Activated CD4-positive, alpha-beta T cell treated with anti-CD3 and anti-CD28 coated beads for 36 hours (primary cell): ENCODE data around the gene TNFAIP6. TPM values are rescaled to one million over a fixed set of nuclear protein-coding genes. Genes with fewer than 3 reads are reported as not detected.

Source experiments
- ATAC-seq: fragments of 200-7000 bp; cut with Tn5 transposase; one replicate; pipeline ENCODE4 v1.10.0; 2021; ENCODE audit warnings: mild to moderate bottlenecking, moderate library complexity
- CTCF ChIA-PET: fragments of 350-600 bp; sonication (Branson Sonifier 250); formaldehyde crosslinking; loops from one replicate; lab custom pipeline; 2021; ENCODE audit warnings: antibody characterized with exemption; lab: Charles Lee
- POLR2A ChIA-PET: fragments of 350-600 bp; sonication (Branson Sonifier 250); formaldehyde crosslinking; loops from one replicate; lab custom pipeline; 2021; ENCODE audit warnings: antibody characterized with exemption, inconsistent platforms; lab: Charles Lee
- DNase-seq: peaks from one replicate; pipeline ENCODE4 v3.0.0-alpha.2; 2020
- H3K27ac Mint-ChIP-seq: one replicate; pipeline ENCODE4 v1.8.0; 2021; ENCODE audit warnings: mixed read lengths
- H3K27me3 Mint-ChIP-seq: one replicate; pipeline ENCODE4 v1.8.0; 2021; ENCODE audit warnings: mixed read lengths
- H3K36me3 Mint-ChIP-seq: one replicate; pipeline ENCODE4 v1.8.0; 2021; ENCODE audit warnings: low read depth, mixed read lengths
- H3K4me1 Mint-ChIP-seq: one replicate; pipeline ENCODE4 v1.8.0; 2021; ENCODE audit warnings: mixed read lengths
- H3K4me3 Mint-ChIP-seq: one replicate; pipeline ENCODE4 v1.8.0; 2021; ENCODE audit warnings: mild to moderate bottlenecking, moderate library complexity, mixed read lengths
- H3K9me3 Mint-ChIP-seq: one replicate; pipeline ENCODE4 v1.8.0; 2021; ENCODE audit warnings: low read depth, mixed read lengths
- intact Hi-C, 2 experiments: fragments of 100-400 bp; cut with DNase I in 1 of 2; cut with micrococcal nuclease in 1 of 2; formaldehyde crosslinking; loops; one replicate each; pipeline versions ENCODE4 v1.14.2 to v1.15.1; 2022 to 2024; cut with DNase I, micrococcal nuclease
- total RNA-seq, 2 experiments: library from RNA; stranded (reverse); gene quantifications; one replicate each; pipeline ENCODE4 v1.2.3, GENCODE V29; 2021

Gene TNFAIP6
- total RNA-seq, 2 experiments from 2014 or later: not detected

DNA sequence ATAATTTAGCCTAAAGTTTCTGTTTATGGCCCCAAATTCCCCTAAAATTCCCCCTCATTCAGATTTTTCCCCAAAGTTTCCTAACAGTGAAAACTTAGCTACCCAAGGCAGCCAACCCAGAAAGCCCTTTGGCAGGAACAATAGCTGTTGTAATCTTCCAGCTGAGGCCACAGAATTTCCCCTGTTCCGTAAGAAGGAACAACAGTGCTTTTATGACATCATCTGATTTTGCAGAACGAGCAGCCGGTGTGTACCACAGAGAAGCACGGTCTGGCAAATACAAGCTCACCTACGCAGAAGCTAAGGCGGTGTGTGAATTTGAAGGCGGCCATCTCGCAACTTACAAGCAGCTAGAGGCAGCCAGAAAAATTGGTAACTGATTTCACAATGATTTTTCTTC, 6.3 kb downstream of the TNFAIP6 start:
- intact Hi-C loops: no loop called here
- Mint-ChIP-seq H3K27ac (no peak overlapping the region), H3K4me1 (no peaks in the 10 kb centered on the region), H3K4me3 (no peak overlapping the region), H3K9me3 (no peaks in the 10 kb centered on the region), H3K36me3 (no peaks in the 10 kb centered on the region), H3K27me3 (peaks cover 2% of the 10 kb centered on the region)
- POLR2A ChIA-PET: no interaction called here
- ATAC-seq (no peak), DNase-seq (no peak)
- CTCF ChIA-PET: interaction anchor here (1.1 kb wide), 1 partner anchor 29 kb away, joined by 3 read pairs; no protein-coding TSS in a partner anchor

DNA sequence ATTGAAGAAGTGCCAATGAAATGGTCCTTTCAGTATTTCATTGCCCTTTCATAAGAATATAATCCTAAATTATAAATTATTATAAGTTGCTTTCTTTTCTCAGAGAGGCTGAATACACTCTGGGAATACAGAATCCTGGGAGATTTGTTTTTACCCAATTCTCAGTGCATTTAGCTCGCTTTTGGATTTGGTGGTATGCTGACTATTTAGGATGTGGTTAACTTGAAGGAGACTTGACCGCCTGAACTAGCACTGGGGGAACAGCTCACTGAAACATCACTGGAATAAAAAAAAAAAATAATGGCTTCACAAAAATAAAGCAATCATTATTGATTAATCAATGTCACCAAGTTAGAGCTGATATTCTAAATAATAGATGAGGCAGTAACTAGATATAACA, 10.2 kb downstream of the TNFAIP6 start:
- no peaks in the 10 kb centered on the region for H3K4me1 Mint-ChIP-seq
- no peak overlapping the region for H3K27ac Mint-ChIP-seq
- ChIA-PET POLR2A (no interaction called here), CTCF (no interaction called here)
- DNase-seq: no peak
- H3K4me3 Mint-ChIP-seq: no peak overlapping the region
- peaks cover 2% of the 10 kb centered on the region for H3K27me3 Mint-ChIP-seq
- H3K9me3 Mint-ChIP-seq: no peaks in the 10 kb centered on the region
- no peak for ATAC-seq
- H3K36me3 Mint-ChIP-seq: no peaks in the 10 kb centered on the region
- intact Hi-C loops: no loop called here

- no peak overlapping the region for H3K4me3 Mint-ChIP-seq
- DNase-seq (no peak), ATAC-seq (peak; percentile 79)
- ChIA-PET CTCF (interaction anchor here (0.9 kb wide), 1 partner anchor 59 kb away, joined by 3 read pairs; no protein-coding TSS in a partner anchor), POLR2A (no interaction called here)
- intact Hi-C loops: no loop called here
- H3K27ac Mint-ChIP-seq: no peak overlapping the region
- H3K27me3 Mint-ChIP-seq: no peaks in the 10 kb centered on the region
- no peaks in the 10 kb centered on the region for H3K36me3 Mint-ChIP-seq
- peaks cover 8% of the 10 kb centered on the region for H3K4me1 Mint-ChIP-seq
- H3K9me3 Mint-ChIP-seq: no peaks in the 10 kb centered on the region
Observed at GRCh38 chr2:151374436-151374835, 17.0 kb downstream of the TNFAIP6 start.

GRCh38 chr2:151379169-151379568, 21.8 kb downstream of the TNFAIP6 start:
- Mint-ChIP-seq H3K36me3 (no peaks in the 10 kb centered on the region), H3K4me3 (no peak overlapping the region), H3K4me1 (peaks cover 7% of the 10 kb centered on the region), H3K27me3 (no peaks in the 10 kb centered on the region), H3K27ac (no peak overlapping the region), H3K9me3 (no peaks in the 10 kb centered on the region)
- ATAC-seq (no peak), DNase-seq (no peak)
- POLR2A ChIA-PET: no interaction called here
- CTCF ChIA-PET: no interaction called here
- intact Hi-C loops: no loop called here

DNA sequence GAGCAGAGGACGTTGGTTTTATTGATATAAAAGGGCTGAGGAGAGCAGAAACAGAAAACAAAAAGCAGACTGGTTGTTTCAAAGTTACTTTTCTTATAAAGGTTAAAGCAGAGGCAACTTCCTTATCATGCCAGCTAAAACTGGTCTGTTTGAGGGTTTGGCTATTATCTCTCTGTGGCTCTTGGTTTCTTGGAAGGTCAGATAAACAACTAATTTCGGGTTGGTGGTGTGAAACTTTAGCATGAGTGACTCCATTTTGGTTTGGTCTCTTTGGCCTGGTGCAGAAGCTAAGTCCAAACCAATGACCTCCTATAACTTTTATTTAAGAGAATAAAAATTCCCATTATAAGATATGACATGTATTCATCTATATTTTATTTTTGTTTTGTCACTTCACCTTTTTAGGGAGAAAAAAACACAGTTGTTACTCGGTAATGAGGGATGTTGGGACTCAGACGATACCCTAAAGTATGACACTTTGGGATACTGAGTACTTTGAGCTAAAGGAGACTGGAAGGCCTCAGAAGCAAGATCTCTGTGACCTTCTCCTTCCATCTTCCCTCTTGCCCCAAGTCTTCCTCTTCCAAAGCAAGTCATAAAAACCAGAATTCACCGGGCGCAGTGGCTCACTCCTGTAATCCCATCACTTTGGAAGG, 23.3 kb downstream of the TNFAIP6 start:
- DNase-seq (no peak), ATAC-seq (no peak)
- Mint-ChIP-seq H3K27me3 (no peaks in the 10 kb centered on the region), H3K27ac (no peak overlapping the region), H3K36me3 (no peaks in the 10 kb centered on the region), H3K4me1 (peaks cover 3% of the 10 kb centered on the region), H3K9me3 (no peaks in the 10 kb centered on the region), H3K4me3 (no peak overlapping the region)
- CTCF ChIA-PET: no interaction called here
- intact Hi-C loops: no loop called here
- POLR2A ChIA-PET: no interaction called here

DNA sequence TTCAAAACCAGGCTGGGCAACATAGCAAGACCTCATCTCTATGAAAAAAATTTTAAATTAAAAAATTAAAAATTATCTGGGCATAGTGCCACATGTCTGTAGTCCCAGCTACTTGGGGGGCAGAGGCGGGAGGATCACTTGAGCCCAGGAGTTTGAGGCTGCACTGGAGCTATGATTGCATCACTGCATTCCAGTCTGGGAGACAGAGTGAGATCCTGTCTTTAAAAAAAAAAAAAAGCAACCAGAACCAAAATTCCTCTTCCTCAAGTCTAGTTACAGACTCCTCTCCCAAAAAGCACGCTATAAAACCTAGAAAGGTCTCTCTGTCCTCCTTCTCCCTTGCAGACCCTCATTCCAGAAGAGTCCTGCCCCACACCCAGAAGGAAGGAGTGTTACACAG, 23.9 kb downstream of the TNFAIP6 start:
- Mint-ChIP-seq H3K27me3 (no peaks in the 10 kb centered on the region), H3K4me3 (no peak overlapping the region), H3K4me1 (peaks cover 3% of the 10 kb centered on the region), H3K36me3 (no peaks in the 10 kb centered on the region), H3K27ac (no peak overlapping the region), H3K9me3 (no peaks in the 10 kb centered on the region)
- ChIA-PET CTCF (interaction anchor here (0.6 kb wide), 1 partner anchor 112 kb away, joined by 3 read pairs; no protein-coding TSS in a partner anchor), POLR2A (no interaction called here)
- ATAC-seq (no peak), DNase-seq (no peak)
- intact Hi-C loops: no loop called here

DNA sequence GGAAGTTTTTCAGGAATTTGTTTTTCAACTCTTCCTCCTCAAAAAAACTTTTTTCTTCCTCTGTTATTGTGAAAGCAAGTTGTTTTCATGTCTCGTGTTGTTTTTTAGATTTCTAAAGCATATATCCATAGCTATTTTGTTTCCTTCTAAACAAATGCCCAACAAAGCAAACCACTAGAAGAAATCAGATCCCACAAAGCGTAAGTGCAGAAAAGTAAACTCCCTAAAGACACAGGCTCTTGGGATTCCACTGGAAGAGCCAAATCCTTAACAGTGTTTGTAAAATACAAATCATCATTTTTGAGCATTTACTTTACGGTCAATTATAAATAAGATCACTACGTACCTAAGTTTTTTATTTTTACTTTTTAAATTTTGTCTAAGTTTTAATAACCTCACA, 30.6 kb downstream of the TNFAIP6 start:
- Mint-ChIP-seq H3K4me3 (no peak overlapping the region), H3K36me3 (no peaks in the 10 kb centered on the region), H3K27me3 (no peaks in the 10 kb centered on the region), H3K27ac (no peak overlapping the region), H3K9me3 (no peaks in the 10 kb centered on the region), H3K4me1 (no peaks in the 10 kb centered on the region)
- POLR2A ChIA-PET: no interaction called here
- ATAC-seq: no peak
- intact Hi-C loops: loop anchor here in 1 of 2 experiments (1.0 kb wide), 1 partner anchor 16 kb away; no protein-coding TSS in a partner anchor
- no peak for DNase-seq
- CTCF ChIA-PET: interaction anchor here (0.7 kb wide), 1 partner anchor 96 kb away, joined by 3 read pairs; no protein-coding TSS in a partner anchor

- Mint-ChIP-seq H3K27ac (no peak overlapping the region), H3K27me3 (no peaks in the 10 kb centered on the region), H3K4me1 (no peaks in the 10 kb centered on the region), H3K4me3 (no peak overlapping the region), H3K9me3 (peaks cover 1% of the 10 kb centered on the region), H3K36me3 (no peaks in the 10 kb centered on the region)
- ChIA-PET CTCF (no interaction called here), POLR2A (no interaction called here)
- intact Hi-C loops: no loop called here
- no peak for ATAC-seq
- DNase-seq: no peak
Observed at GRCh38 chr2:151391436-151391835, 34.0 kb downstream of the TNFAIP6 start.

- H3K27me3 Mint-ChIP-seq: no peaks in the 10 kb centered on the region
- H3K36me3 Mint-ChIP-seq: no peaks in the 10 kb centered on the region
- ChIA-PET CTCF (no interaction called here), POLR2A (no interaction called here)
- no peak for ATAC-seq
- no peak overlapping the region for H3K27ac Mint-ChIP-seq
- no peaks in the 10 kb centered on the region for H3K4me1 Mint-ChIP-seq
- H3K9me3 Mint-ChIP-seq: peaks cover 1% of the 10 kb centered on the region
- intact Hi-C loops: no loop called here
- H3K4me3 Mint-ChIP-seq: no peak overlapping the region
- DNase-seq: no peak
Observed at GRCh38 chr2:151394509-151394908, 37.1 kb downstream of the TNFAIP6 start.

DNA sequence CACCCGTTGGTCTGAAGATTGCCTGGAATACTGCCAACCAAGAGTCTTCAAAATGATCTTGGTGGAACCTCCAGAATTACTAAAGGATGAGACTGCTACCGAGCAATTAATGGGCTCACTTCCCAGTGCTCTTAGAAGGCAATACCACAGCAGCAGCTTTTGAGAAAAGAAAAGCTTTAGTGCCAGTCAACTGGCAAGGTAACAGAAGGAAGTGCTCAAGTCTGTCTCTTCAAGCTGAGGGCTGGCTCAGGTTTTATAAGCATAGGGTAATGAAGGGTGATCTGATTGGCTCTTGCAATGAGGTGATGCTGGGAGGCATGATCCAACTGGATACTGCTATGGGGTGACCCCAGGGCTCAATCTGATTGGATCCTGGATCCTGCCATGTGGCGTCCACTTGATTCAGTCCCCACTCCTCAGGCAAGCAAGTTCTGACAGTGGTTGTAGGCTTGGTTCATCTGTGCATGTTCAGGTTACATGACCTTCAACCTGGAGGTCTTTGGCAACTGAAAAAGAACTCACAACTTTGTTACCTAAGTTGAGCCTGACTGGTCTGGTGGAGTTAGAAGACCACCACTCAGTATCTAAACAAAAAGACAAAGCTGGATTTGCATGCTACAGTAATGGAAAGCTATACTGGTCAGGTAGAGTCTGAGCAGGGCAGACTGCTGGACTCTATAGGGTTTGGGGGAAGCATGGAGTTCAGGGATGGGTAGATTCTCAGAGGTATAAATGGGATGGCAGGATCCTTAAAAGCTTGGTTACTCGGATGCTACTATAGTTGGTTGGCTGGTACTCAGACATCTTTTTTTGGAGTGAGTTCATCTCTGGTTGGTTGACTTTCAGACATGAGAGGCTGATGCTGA, 38.4 kb downstream of the TNFAIP6 start:
- Mint-ChIP-seq H3K4me3 (no peak overlapping the region), H3K27ac (no peak overlapping the region), H3K9me3 (peaks cover 1% of the 10 kb centered on the region), H3K4me1 (no peaks in the 10 kb centered on the region), H3K27me3 (no peaks in the 10 kb centered on the region), H3K36me3 (no peaks in the 10 kb centered on the region)
- ATAC-seq (no peak), DNase-seq (no peak)
- POLR2A ChIA-PET: no interaction called here
- intact Hi-C loops: no loop called here
- CTCF ChIA-PET: no interaction called here

DNA sequence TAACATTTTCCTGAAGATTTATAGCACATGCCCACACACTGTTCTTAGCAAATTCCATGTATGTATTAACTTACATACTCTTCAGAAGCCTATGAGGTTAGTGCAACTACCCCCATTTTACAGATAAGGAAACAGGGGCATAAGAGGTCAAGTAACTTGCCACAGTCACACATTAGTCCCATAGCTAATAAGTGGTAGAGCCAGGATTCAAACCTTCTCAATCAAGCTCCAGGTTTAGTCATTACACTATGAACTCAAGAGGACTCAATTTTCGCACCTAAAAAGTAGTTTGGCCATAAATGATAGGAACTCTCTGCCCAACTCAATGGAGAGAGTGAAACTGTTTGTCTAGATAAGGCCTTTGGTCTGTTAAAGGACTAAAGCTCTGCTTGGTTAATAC, 42.6 kb downstream of the TNFAIP6 start:
- POLR2A ChIA-PET: no interaction called here
- no peaks in the 10 kb centered on the region for H3K9me3 Mint-ChIP-seq
- CTCF ChIA-PET: interaction anchor here (0.6 kb wide), 1 partner anchor 1860 kb away, joined by 3 read pairs; no protein-coding TSS in a partner anchor

GRCh38 chr2:151401149-151401548, 43.8 kb downstream of the TNFAIP6 start:
- POLR2A ChIA-PET: no interaction called here
- H3K4me3 Mint-ChIP-seq: no peak overlapping the region
- no peaks in the 10 kb centered on the region for H3K36me3 Mint-ChIP-seq
- CTCF ChIA-PET: no interaction called here
- DNase-seq (no peak), ATAC-seq (no peak)
- H3K27me3 Mint-ChIP-seq: no peaks in the 10 kb centered on the region
- H3K4me1 Mint-ChIP-seq: no peaks in the 10 kb centered on the region
- intact Hi-C loops: no loop called here
- H3K27ac Mint-ChIP-seq: no peak overlapping the region
- no peaks in the 10 kb centered on the region for H3K9me3 Mint-ChIP-seq

More for the DNA sequence above, 42.6 kb downstream of the TNFAIP6 start:
- DNase-seq (no peak), ATAC-seq (no peak)
- H3K4me3 Mint-ChIP-seq: no peak overlapping the region
- no peaks in the 10 kb centered on the region for H3K36me3 Mint-ChIP-seq
- H3K27ac Mint-ChIP-seq: no peak overlapping the region
- no peaks in the 10 kb centered on the region for H3K4me1 Mint-ChIP-seq
- no peaks in the 10 kb centered on the region for H3K27me3 Mint-ChIP-seq
- intact Hi-C loops: no loop called here
